GM12873 (cell line): Measurements from ENCODE around the gene ELAVL2.

Experiments
- TF ChIP-seq, protein P1 (sequence below): IDR thresholded peaks from 2 replicates; pipeline ENCODE4 v1.5.1; 2012; ENCODE audit warnings: low read depth, mild to moderate bottlenecking, moderate library complexity, low read length, control low read depth; ENCODE audit not compliant: insufficient read depth; ENCODE audit errors: missing control alignments

ELAVL2 gene

DNA sequence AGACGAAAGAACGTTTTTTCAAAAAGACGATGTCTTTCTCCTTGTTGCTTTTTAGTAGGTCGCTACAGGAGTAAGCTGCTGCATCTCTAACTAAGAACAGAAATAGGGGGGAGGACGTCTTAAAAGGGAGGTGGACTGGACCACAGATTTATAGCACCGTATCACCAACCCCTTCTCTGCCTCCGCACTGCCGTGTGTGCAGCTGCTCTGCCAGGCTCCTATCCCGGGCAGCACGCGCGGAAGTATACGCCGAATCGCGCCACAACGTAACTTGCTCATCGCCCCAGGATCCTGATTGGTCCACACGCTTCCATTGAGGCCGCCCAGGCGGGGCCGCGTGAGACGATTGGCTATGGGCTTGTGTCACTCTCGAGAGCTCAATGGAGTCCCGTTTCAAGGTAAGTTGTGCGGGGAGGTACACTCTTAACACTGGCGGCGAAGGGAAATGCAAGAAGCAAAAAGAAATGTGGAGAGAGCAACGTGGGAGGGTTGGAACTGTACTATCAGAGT lies at the start of gene ELAVL2:
ELAVL2 (minus strand) TSS at position 121 of the 510 bp plus-strand sequence. CDS start 64,006 bp downstream, outside the sequence.
- TF ChIP-seq, protein P1, sequence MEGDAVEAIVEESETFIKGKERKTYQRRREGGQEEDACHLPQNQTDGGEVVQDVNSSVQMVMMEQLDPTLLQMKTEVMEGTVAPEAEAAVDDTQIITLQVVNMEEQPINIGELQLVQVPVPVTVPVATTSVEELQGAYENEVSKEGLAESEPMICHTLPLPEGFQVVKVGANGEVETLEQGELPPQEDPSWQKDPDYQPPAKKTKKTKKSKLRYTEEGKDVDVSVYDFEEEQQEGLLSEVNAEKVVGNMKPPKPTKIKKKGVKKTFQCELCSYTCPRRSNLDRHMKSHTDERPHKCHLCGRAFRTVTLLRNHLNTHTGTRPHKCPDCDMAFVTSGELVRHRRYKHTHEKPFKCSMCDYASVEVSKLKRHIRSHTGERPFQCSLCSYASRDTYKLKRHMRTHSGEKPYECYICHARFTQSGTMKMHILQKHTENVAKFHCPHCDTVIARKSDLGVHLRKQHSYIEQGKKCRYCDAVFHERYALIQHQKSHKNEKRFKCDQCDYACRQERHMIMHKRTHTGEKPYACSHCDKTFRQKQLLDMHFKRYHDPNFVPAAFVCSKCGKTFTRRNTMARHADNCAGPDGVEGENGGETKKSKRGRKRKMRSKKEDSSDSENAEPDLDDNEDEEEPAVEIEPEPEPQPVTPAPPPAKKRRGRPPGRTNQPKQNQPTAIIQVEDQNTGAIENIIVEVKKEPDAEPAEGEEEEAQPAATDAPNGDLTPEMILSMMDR: no peak

DNA sequence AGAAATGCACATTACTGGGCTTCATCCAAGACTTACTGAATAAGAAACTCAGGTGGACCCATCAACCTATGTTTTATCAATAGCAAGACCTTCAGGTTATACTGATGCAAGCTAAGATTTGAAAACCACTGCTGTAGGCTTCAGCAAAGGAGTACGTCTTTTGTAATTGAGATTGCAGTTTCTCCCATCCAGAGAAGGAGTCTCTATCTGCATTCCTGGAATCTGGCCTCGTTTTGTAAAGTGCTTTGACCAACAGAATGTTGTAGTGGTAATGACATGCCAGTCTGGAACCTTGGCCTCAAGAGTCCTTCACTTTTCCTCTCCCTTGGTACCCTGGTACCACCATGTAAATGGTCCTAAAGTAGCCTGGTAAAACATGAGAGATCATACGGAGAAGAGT lies 32.2 kb upstream of the ELAVL2 start:
- TF ChIP-seq, protein P1: no peak

DNA sequence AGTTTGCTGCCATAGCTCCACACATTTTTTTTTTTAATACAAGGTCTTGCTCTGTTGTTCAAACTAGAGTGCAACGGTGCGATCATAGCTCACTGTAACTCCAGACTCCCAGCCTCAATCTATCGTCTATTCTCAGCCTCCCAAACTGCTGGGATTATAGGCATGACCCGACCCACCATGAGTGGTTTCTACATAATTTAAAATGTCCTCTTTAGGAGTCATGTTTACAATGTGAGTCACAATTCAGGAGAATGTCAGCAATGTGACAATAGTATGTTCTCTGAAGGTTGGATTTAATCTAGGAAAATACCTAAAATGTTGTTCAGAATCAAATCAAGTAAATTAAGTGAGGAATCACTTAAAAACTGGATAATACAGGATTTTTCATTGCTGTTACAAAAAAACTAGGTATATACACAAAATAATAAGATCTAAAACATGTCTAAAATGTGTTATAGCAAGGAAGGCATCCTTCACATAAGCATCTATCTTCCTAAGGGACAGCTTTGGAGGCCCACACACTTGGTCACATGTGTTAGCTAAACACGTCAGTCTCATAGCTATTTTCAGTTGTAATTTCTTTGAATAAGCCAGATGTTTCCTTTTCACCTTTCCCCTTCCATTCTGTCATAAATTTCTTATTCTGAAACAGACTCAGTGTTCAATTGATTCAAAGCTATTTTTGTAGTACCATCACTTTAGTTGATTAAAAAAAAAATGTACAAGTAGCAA lies 30.0 kb upstream of the ELAVL2 start:
- TF ChIP-seq, protein P1: no peak

DNA sequence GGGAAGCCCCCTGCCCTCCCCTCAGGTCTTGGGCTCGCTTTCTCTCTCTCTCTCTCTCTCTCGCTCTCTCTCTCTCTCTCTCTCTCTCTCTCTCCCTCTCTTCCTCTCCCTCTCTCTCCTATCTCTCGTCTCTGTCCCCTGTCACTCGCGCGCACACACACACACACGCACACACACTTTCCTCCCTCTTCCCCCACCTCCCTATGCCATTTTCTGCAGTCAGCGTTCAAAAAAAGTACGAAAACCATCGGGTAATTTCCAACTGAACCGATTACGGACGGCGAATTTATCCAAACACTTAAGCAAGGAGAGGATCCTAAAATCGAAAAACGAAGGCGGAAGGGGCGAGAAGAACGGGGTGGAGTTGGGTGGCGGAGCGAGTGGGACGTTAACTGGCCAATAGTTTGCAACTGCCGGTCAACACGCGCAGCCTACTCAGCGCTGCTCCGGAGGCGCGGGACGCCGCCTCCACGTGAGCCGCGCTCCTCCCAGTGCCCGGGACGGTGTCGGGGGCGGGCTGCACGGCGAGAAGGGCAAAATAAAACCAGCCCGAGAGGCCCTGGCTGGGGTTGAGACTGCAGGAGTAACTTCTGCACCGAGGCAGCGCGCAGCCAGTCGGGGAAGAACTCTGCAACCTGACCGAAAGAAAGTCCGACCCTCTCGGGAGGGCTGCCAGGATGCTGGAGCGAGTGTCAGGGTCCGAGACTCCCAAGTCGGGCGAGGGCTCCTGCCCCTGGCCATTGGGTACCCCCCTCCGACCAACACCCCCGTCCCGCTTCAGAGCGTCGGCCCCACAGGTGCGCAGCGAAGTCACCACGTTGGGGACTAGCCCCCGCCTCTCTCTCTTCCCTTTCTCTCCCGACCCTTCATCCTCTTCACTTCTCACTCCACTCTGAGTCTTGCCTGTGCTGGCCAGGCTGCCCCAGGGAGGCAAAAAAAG lies 24.9 kb upstream of the ELAVL2 start:
- TF ChIP-seq, protein P1: no peak

DNA sequence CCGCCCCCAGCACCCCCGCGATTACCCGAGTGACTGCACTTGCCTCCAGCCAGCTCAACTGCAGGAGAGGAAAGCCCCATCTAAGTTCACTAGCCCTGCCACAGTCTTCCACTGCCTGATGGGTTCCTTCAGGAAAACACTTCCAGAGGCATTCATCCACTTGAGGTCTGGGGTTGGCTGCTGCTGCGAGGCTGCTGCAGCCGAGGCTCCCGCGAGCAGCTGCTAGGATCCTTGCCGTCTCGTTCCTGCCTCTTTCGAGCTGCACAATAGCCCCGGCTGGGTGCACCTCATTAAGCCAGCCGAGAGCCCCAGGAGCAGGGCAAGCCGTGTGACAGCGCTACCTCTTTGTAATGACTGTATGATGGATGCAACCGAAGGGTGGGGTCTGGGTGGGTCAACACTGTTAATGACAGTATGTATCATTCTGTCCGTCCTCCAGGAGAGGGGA lies 24.2 kb upstream of the ELAVL2 start:
- TF ChIP-seq, protein P1: no peak

DNA sequence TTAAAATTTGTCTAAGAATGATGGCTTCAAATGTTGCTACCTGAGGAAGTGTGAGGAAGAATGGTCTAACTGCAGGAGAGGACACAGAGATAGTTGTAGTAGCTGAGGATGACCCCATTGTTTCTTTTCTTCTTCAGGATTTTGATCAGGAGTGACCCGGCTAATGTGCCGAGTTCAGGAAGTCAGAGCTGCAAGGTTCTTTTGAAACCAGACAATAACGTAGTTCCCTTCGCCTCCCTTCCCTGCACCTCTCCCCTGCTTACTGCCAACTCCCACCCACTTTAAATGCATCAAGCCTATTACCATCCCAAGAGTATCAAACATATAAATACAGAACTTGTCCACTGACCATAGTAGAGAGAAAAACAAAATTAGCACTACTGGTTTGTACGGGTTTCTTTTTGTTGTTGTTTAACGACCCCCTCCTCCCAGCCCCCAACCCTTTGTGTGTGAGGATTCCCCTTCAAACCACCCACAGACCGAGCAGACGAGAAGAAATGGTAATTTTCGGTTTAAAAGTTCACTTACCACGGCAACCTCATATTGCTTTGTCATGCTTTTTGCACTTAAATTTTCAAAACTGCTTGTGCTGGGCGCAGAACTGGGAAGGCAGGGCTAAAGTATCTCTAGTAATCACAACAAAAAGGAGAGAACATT lies 23.5 kb upstream of the ELAVL2 start:
- TF ChIP-seq, protein P1: no peak
